Measurements from ENCODE around the gene SEC63.

GRCh38 chr6:107941627-107942026, 16.4 kb downstream of the SEC63 start:
- TF ChIP-seq POLR2A (IDR thresholded peaks at IDR 0.05) (no peak), CTCF (IDR thresholded peaks at IDR 0.05) (no peak)
